Endothelial cell of umbilical vein (primary cell): Measurements from ENCODE around the gene ZFYVE21. TPM values are rescaled to one million over a fixed set of nuclear protein-coding genes. Genes with fewer than 3 reads are reported as not detected.

ENCODE experiments used
- BruUV-seq: library from RNA; stranded (reverse); fragments of 400-500 nt; replicated peaks from 2 replicates; lab custom pipeline; 2021; lab: Mats Ljungman, UMichigan
- CTCF ChIA-PET: fragments of 300-600, 350-600 bp; sonication (Branson Sonifier 250); formaldehyde crosslinking; loops from one replicate; lab custom pipeline; 2021; ENCODE audit warnings: antibody characterized with exemption, inconsistent platforms; lab: Charles Lee
- POLR2A ChIA-PET: fragments of 300-600, 350-600 bp; sonication (Branson Sonifier 250); formaldehyde crosslinking; loops from one replicate; lab custom pipeline; 2021; ENCODE audit warnings: antibody characterized with exemption, inconsistent platforms; lab: Charles Lee
- DNase-seq: peaks from one replicate; pipeline ENCODE4 v3.0.0-alpha.2; 2011; ENCODE audit warnings: low read depth, low spot score
- FAIRE-seq: peaks from 2 replicates; lab custom pipeline; 2011; peaks lifted over from hg19 to GRCh38; lab: Jason Lieb, UNC
- H2AFZ ChIP-seq: 2 replicates; pipeline ENCODE4 v1.6.0; 2012; ENCODE audit warnings: low read depth, low read length, control low read depth, inconsistent platforms
- H3K27ac ChIP-seq: 2 replicates; pipeline ENCODE4 v1.5.1; 2011; ENCODE audit warnings: low read depth, mild to moderate bottlenecking, control low read depth, low read length, moderate library complexity; ENCODE audit not compliant: insufficient read depth
- H3K27me3 ChIP-seq, 2 experiments: 2 replicates each; pipeline versions ENCODE4 v1.6.0 to v1.6.1; 2011; ENCODE audit warnings: low read length in 2 of 2, mixed read lengths in 1 of 2; ENCODE audit not compliant: control insufficient read depth in 2 of 2, insufficient read depth in 2 of 2
- H3K36me3 ChIP-seq, 2 experiments: 2 replicates in 1 of 2; 3 replicates in 1 of 2; pipeline ENCODE4 v1.5.1; 2011; ENCODE audit warnings: low read length in 2 of 2, mild to moderate bottlenecking in 1 of 2, moderate library complexity in 1 of 2; ENCODE audit not compliant: control insufficient read depth in 2 of 2, insufficient read depth in 2 of 2; ENCODE audit errors: extremely low read depth in 1 of 2
- H3K4me1 ChIP-seq: 3 replicates; pipeline ENCODE4 v1.5.1; 2011; ENCODE audit warnings: mild to moderate bottlenecking, low read length; ENCODE audit not compliant: control insufficient read depth, insufficient read depth; ENCODE audit errors: extremely low read depth
- H3K4me2 ChIP-seq: 2 replicates; pipeline ENCODE4 v1.6.1; 2011; ENCODE audit warnings: low read length, control low read depth, mixed read lengths; ENCODE audit not compliant: insufficient read depth
- H3K4me3 ChIP-seq, 3 experiments: fragments of 200-600 bp in 1 of 3; sonication (generic), shearing (Covaris generic) in 1 of 3; replicated peaks in 1 of 3; 2 replicates each; pipeline ENCODE4 v1.5.1; 2011 to 2016; ENCODE audit warnings: control low read depth in 3 of 3, low read length in 3 of 3, mild to moderate bottlenecking in 2 of 3, inconsistent platforms in 1 of 3, low read depth in 1 of 3, moderate library complexity in 1 of 3; ENCODE audit not compliant: insufficient read depth in 1 of 3
- H3K79me2 ChIP-seq: 2 replicates; pipeline ENCODE4 v1.6.0; 2012; ENCODE audit warnings: low read length, inconsistent platforms; ENCODE audit not compliant: control insufficient read depth, insufficient read depth
- H3K9ac ChIP-seq: replicated peaks from 2 replicates; pipeline ENCODE3; 2011; ENCODE audit warnings: low read length, control low read depth; ENCODE audit not compliant: insufficient read depth; ENCODE audit errors: extremely low read depth
- H3K9me1 ChIP-seq: replicated peaks from 3 replicates; pipeline ENCODE4 v1.6.0; 2011; ENCODE audit warnings: mild to moderate bottlenecking, low read length; ENCODE audit not compliant: control insufficient read depth, insufficient read depth; ENCODE audit errors: extremely low read depth
- H3K9me3 ChIP-seq: replicated peaks from 2 replicates; pipeline ENCODE4 v1.5.1; 2012; ENCODE audit warnings: low read length, inconsistent platforms; ENCODE audit not compliant: control insufficient read depth, insufficient read depth
- H4K20me1 ChIP-seq: replicated peaks from 2 replicates; pipeline ENCODE3; 2011; ENCODE audit warnings: mild to moderate bottlenecking, low read length; ENCODE audit not compliant: control insufficient read depth, insufficient read depth; ENCODE audit errors: extremely low read depth
- CTCF ChIP-seq, 2 donors: IDR thresholded peaks; 1 replicate in 1 of 2; 2 replicates in 1 of 2; pipeline ENCODE4 v1.5.1; 2011; ENCODE audit warnings: low read length in 2 of 2, mild to moderate bottlenecking in 2 of 2, moderate library complexity in 2 of 2, control low read depth in 1 of 2, inconsistent platforms in 1 of 2, low read depth in 1 of 2; ENCODE audit not compliant: insufficient read depth in 1 of 2; ENCODE audit errors: extremely low read depth in 1 of 2
- EZH2 ChIP-seq: IDR thresholded peaks from 2 replicates; pipeline ENCODE4 v1.6.1; 2012; ENCODE audit warnings: borderline replicate concordance, low read depth, mild to moderate bottlenecking, moderate library complexity, low read length, inconsistent platforms; ENCODE audit not compliant: severe bottlenecking
- FOS ChIP-seq: IDR thresholded peaks from 2 replicates; pipeline ENCODE4 v1.6.1; 2011; ENCODE audit warnings: mild to moderate bottlenecking, low read length, moderate library complexity, borderline replicate concordance; ENCODE audit not compliant: insufficient read depth
- GATA2 ChIP-seq: IDR thresholded peaks from 2 replicates; pipeline ENCODE4 v1.7.0; 2011; ENCODE audit warnings: low read depth, mild to moderate bottlenecking, moderate library complexity, mixed read lengths, low read length; ENCODE audit not compliant: insufficient read length, insufficient read depth
- MAX ChIP-seq: IDR thresholded peaks from 2 replicates; pipeline ENCODE4 v1.6.1; 2011; ENCODE audit not compliant: insufficient read depth, insufficient read length
- MYC ChIP-seq: IDR thresholded peaks from one replicate; pipeline ENCODE4 v1.6.1; 2011; ENCODE audit warnings: mild to moderate bottlenecking, low read depth, low read length
- POLR2A ChIP-seq: IDR thresholded peaks from 2 replicates; pipeline ENCODE4 v1.6.1; 2012; ENCODE audit warnings: low read depth, mild to moderate bottlenecking, control low read depth, low read length
- POLR2AphosphoS5 ChIP-seq: IDR thresholded peaks from 2 replicates; pipeline ENCODE4 v1.6.1; 2012; ENCODE audit warnings: low read depth, mild to moderate bottlenecking, control low read depth, low read length, moderate library complexity; ENCODE audit not compliant: insufficient read depth
- dilution Hi-C: fragments of 300-500 bp; cut with MboI; formaldehyde crosslinking; loops from one replicate; pipeline ENCODE4 v1.15.0; 2019; ENCODE audit warnings: low sequenced_read_pairs; ENCODE audit not compliant: extremely low pct_ligation_motif_present
- intact Hi-C: fragments of 100-400 bp; cut with micrococcal nuclease; formaldehyde crosslinking; loops from one replicate; pipeline ENCODE4 v1.10.0; 2022
- polyA plus RNA-seq, 4 experiments: library from polyadenylated mRNA; depleted of rRNA in 3 of 4; stranded (reverse) in 3 of 4; unstranded in 1 of 4; fragments of >200 nt; gene quantifications; 2 replicates each; pipeline versions ENCODE4 v1.2.1 to v1.2.3, GENCODE V29; 2011 to 2012; ENCODE audit warnings: missing spikeins in 1 of 4
- total RNA-seq: library from RNA; stranded (reverse); gene quantifications from 2 replicates; pipeline ENCODE4 v1.2.3, GENCODE V29; 2021

ZFYVE21 gene
- total and polyA plus RNA-seq, 2 donors (not counting 3 experiments of a cell fraction or from before 2014, with no cell fraction given) = 54.5 to 98.3 TPM

- dilution Hi-C loops (no loop called here), intact Hi-C loops (no loop called here)
- H3K4me3 ChIP-seq = no peak overlapping the region
- no peak overlapping the region for H3K27ac ChIP-seq
- H3K9me3 ChIP-seq = no peaks in the 10 kb centered on the region
- ChIA-PET CTCF (interaction anchor here (1.3 kb wide), 1 partner anchor 20 kb away, joined by 3 read pairs; no protein-coding TSS in a partner anchor), POLR2A (no interaction called here)
- H3K4me1 ChIP-seq = no peaks in the 10 kb centered on the region
- no peak overlapping the region for H3K9ac ChIP-seq
- H3K9me1 ChIP-seq = no peaks in the 10 kb centered on the region
- FAIRE-seq = no peak
- no peak overlapping the region for H3K4me2 ChIP-seq
- TSS peak; percentile 53 for BruUV-seq
- no peak for DNase-seq
- no peaks in the 10 kb centered on the region for H4K20me1 ChIP-seq
- TF ChIP-seq POLR2A (no peak), CTCF (IDR thresholded peaks at IDR 0.05; ENCODE audit: extremely low read depth in 1 of 2, insufficient read depth in 1 of 2, low read depth in 1 of 2, low read length in 2 of 2) (no peak), POLR2AphosphoS5 (no peak), MAX (no peak), FOS (no peak), MYC (no peak), GATA2 (no peak), EZH2 (no peak)
- H3K36me3 ChIP-seq = peaks cover 0 to 38% of the 10 kb centered on the region in 2 experiments
- H3K27me3 ChIP-seq = no peaks in the 10 kb centered on the region
- no peaks in the 10 kb centered on the region for H3K79me2 ChIP-seq
- no peak overlapping the region for H2AFZ ChIP-seq
Observed at GRCh38 chr14:103732868-103733620, 17.4 kb downstream of the ZFYVE21 start.
